ES-I3 (cell line): ENCODE data around the gene TEX12.
A peak's percentile ranks its signal among the peaks of the same experiment; 100 is the strongest.
"Not testable (repeated sequence)": the region's sequence is repeated elsewhere in the genome, so short reads cannot be mapped to it uniquely, and the experiment has no call there.

Source experiments
- H3K36me3 ChIP-seq: 2 replicates; pipeline ENCODE4 v1.6.1; 2013; ENCODE audit warnings: mild to moderate bottlenecking, low read length, control low read depth, moderate library complexity; ENCODE audit not compliant: insufficient read depth
- H3K4me1 ChIP-seq: 2 replicates; pipeline ENCODE4 v1.6.1; 2013; ENCODE audit warnings: mild to moderate bottlenecking, control low read depth, low read length; ENCODE audit not compliant: insufficient read depth
- H3K9ac ChIP-seq: 2 replicates; pipeline ENCODE4 v1.6.1; 2013; ENCODE audit warnings: low read depth, mild to moderate bottlenecking, low read length, moderate library complexity
- H3K9me3 ChIP-seq: 2 replicates; pipeline ENCODE4 v1.6.1; 2013; ENCODE audit warnings: mild to moderate bottlenecking, low read length, moderate library complexity; ENCODE audit not compliant: control insufficient read depth, insufficient read depth

The TEX12 gene

GRCh38 chr11:112159098-112160065 is 7.8 kb upstream of the TEX12 start:
- Histone ChIP-seq H3K36me3 (no peaks in the 10 kb centered on the region), H3K9ac (no peak overlapping the region), H3K9me3 (no peaks in the 10 kb centered on the region), H3K4me1 (no peaks in the 10 kb centered on the region; the same call in 1 of the 2 replicates)

- no peaks in the 10 kb centered on the region for H3K9me3 ChIP-seq
- no peaks in the 10 kb centered on the region for H3K36me3 ChIP-seq
- H3K4me1 ChIP-seq = no peaks in the 10 kb centered on the region; the same call in 1 of the 2 replicates
- H3K9ac ChIP-seq = no peak overlapping the region
These were observed 6.9 kb upstream of the TEX12 start for GRCh38 chr11:112160091-112160848.

GRCh38 chr11:112161012-112161411 is 6.2 kb upstream of the TEX12 start:
- Histone ChIP-seq H3K4me1 (no peaks in the 10 kb centered on the region; the same call in 1 of the 2 replicates), H3K36me3 (no peaks in the 10 kb centered on the region), H3K9me3 (no peaks in the 10 kb centered on the region), H3K9ac (no peak overlapping the region)

- not testable (repeated sequence) for H3K9me3 ChIP-seq, H3K36me3 ChIP-seq, H3K9ac ChIP-seq, H3K4me1 ChIP-seq
These were observed 5.0 kb upstream of the TEX12 start for GRCh38 chr11:112162200-112162599.

- Histone ChIP-seq H3K4me1 (no peaks in the 10 kb centered on the region; the same call in 1 of the 2 replicates), H3K9ac (no peak overlapping the region), H3K9me3 (no peaks in the 10 kb centered on the region), H3K36me3 (no peaks in the 10 kb centered on the region)
These were observed 4.2 kb upstream of the TEX12 start for GRCh38 chr11:112162761-112163546.

- Histone ChIP-seq H3K9ac (no peak within 1 kb of the TSS), H3K36me3 (no peaks in the 10 kb centered on the region), H3K4me1 (no peaks in the 10 kb centered on the region; the same call in 1 of the 2 replicates), H3K9me3 (no peaks in the 10 kb centered on the region)
These were observed 3.1 kb upstream of the TEX12 start, which contains the start of gene IL18 for GRCh38 chr11:112163875-112164685. Gene IL18, minus strand, starts transcription at chr11:112164094. Its CDS starts 9,041 bp downstream, at chr11:112155053.

- no peaks in the 10 kb centered on the region for H3K36me3 ChIP-seq
- no peaks in the 10 kb centered on the region for H3K9me3 ChIP-seq
- H3K4me1 ChIP-seq = no peaks in the 10 kb centered on the region; the same call in 1 of the 2 replicates
- no peak overlapping the region for H3K9ac ChIP-seq
These were observed 2.1 kb upstream of the TEX12 start for GRCh38 chr11:112165049-112165448.

GRCh38 chr11:112166562-112166961 is 610 bp upstream of the TEX12 start:
- Histone ChIP-seq H3K9ac (no peak overlapping the region), H3K36me3 (no peaks in the 10 kb centered on the region), H3K4me1 (no peaks in the 10 kb centered on the region; the same call in 1 of the 2 replicates), H3K9me3 (no peaks in the 10 kb centered on the region)

GRCh38 chr11:112172362-112172994 is 5.3 kb downstream of the TEX12 start:
- no peak overlapping the region for H3K9ac ChIP-seq
- no peaks in the 10 kb centered on the region for H3K9me3 ChIP-seq
- no peaks in the 10 kb centered on the region for H3K4me1 ChIP-seq
- H3K36me3 ChIP-seq = no peaks in the 10 kb centered on the region

- H3K36me3 ChIP-seq = no peaks in the 10 kb centered on the region
- no peaks in the 10 kb centered on the region for H3K9me3 ChIP-seq
- no peaks in the 10 kb centered on the region for H3K4me1 ChIP-seq
- H3K9ac ChIP-seq = no peak overlapping the region
These were observed 6.0 kb downstream of the TEX12 start for GRCh38 chr11:112173152-112173551.

- Histone ChIP-seq H3K4me1 (no peaks in the 10 kb centered on the region), H3K36me3 (no peaks in the 10 kb centered on the region), H3K9ac (peak within 1 kb of the TSS; percentile 26; the same call in 1 of the 2 replicates), H3K9me3 (no peaks in the 10 kb centered on the region)
These were observed 7.8 kb downstream of the TEX12 start, which contains the start of gene BCO2 for GRCh38 chr11:112174789-112175598. Gene BCO2, plus strand, starts transcription at chr11:112175512. Its CDS starts 90 bp downstream, at chr11:112175602.

GRCh38 chr11:112175599-112175952 is 8.4 kb downstream of the TEX12 start:
- Histone ChIP-seq H3K9ac (peak overlapping the region; percentile 26; the same call in 1 of the 2 replicates), H3K9me3 (no peaks in the 10 kb centered on the region), H3K36me3 (no peaks in the 10 kb centered on the region), H3K4me1 (no peaks in the 10 kb centered on the region)
